ENCODE measurements around the gene NEGR1.

The NEGR1 gene

GRCh38 chr1:71835442-71835813 lies 446.9 kb downstream of the NEGR1 start:
- no peak for DNase-seq

- DNase-seq: no peak
These were observed 447.5 kb downstream of the NEGR1 start for GRCh38 chr1:71834601-71835441.

GRCh38 chr1:71831646-71832045 lies 450.7 kb downstream of the NEGR1 start:
- no peak for DNase-seq

DNA sequence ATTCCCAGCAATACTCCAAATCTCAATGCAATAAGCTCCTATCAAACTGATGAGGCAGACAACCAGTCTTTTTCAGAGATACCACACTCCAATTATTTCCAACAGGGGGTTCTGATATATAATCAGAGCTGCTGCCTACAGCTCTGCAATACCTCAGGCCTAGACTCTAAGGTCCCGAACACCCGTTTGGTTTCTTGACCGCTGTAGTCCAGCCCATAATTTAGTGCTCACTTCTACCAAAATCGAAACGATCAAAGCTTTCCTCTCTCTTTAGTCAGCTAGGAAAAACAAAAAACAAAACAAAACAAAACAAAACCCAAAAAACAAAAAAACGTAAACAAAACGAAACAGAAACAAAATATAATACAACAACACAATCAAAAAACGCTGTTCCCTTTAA lies 453.0 kb downstream of the NEGR1 start:
- no peak for DNase-seq

DNA sequence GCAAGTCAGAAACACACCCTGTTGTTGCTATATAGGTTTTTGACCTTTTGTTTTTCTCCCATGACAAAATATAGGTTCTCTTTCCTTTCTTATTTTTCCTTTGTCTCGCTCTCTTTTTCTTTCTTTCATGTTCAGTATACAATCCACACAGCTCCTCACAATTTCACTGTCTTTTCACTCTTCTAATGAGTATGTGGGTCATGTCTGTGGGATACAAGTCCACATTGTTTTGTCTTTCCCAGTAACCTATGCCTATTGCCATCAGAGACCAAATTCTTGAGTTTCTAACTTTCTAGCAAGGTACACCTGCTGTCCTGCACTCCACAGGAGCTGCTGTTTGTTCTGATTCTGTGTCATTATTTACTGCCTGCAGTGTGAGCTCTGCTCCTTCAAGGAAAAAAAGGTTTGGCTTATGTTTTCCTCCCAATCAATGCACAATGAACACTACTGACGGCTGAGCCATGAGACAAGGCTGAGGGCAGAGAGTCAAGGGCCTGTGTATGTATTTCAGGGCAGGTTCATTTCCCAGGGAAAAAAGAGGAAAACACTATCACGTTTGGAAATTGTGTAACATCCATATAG lies 453.8 kb downstream of the NEGR1 start:
- no peak for DNase-seq

- DNase-seq: no peak
These were observed 458.5 kb downstream of the NEGR1 start for GRCh38 chr1:71823708-71824305.

DNA sequence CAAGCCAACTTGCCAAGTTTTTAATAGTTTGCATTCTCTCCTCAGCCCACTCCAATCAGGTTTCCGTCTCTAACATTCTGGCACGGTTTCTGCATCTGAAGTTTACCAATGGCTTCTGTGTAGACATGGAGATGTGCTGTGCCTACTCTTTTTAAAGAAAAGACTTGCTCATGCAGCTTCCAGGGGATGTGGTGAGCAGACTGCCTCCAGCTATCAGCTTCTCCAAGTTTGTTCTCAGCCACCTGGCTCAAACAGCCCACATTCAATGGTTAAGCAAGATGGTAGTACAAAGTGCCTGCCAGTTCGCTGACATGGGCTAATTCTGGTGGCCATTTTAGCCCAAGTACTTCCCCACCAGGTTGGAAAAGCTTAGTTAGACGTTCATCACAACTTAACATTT lies 465.3 kb downstream of the NEGR1 start:
- DNase-seq: no peak

DNA sequence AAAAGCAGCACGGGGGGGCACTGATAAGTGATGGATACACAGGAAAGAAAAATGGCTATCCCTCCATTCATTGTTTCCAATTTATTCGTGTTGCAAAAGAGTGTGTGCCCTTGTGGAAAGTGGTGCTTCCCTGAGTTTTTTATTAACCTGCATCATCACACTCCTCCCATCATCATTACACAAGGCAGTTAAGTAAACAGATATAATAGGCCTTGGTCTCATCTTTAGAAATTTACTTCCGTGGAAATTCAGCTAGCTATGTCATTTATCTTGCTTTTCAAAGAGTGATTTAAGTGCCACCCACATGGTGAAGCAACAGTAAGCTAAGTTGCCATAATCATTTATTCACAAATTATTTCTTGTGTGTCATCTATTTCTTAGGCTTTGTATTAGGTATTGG lies 473.3 kb downstream of the NEGR1 start:
- no peak for DNase-seq

GRCh38 chr1:71804140-71804539 lies 478.2 kb downstream of the NEGR1 start:
- no peak for DNase-seq

- peak; percentile 85 for DNase-seq
These were observed 486.3 kb downstream of the NEGR1 start for GRCh38 chr1:71796006-71796405.

- DNase-seq: peak; percentile 46
These were observed 490.1 kb downstream of the NEGR1 start for GRCh38 chr1:71792264-71792663.

GRCh38 chr1:71788113-71788512 lies 494.2 kb downstream of the NEGR1 start:
- no peak for DNase-seq

DNA sequence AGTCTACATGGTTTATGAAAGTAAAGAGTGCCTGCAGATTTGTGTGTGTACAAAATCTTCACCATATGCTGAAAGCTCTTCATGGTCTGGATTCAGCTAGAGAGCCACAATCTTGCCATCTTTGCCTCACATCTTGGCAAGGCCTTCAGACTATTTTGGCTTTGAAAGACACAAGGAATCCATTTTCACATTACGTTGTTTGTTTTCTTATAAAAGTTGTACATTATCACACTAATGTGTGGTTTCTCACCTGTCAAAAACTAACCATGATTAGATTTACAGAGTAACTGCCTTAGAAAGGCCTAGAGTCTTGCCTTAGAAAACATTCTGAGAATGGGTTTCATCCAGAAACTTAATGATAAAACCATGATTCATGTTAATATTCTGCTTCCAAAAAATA lies 494.6 kb downstream of the NEGR1 start:
- no peak for DNase-seq

DNA sequence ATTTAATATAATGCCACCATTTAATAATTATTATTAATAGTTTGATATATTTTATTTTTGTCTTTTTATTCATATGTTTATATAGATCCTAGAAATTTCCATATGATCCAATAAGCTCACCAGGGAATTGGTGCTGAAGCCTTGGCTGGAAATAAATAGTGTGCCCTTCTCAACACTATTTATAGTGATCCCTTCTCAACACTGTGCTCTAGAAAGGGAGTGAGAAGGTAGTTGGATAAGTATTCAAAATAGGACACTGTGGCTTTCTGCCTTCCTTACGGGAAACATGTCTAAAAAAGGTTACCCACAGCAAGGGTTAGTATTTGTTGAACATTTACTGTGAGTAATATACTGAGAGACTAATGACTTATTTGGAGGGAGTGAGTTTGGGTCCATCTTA lies 496.1 kb downstream of the NEGR1 start:
- no peak for DNase-seq

DNA sequence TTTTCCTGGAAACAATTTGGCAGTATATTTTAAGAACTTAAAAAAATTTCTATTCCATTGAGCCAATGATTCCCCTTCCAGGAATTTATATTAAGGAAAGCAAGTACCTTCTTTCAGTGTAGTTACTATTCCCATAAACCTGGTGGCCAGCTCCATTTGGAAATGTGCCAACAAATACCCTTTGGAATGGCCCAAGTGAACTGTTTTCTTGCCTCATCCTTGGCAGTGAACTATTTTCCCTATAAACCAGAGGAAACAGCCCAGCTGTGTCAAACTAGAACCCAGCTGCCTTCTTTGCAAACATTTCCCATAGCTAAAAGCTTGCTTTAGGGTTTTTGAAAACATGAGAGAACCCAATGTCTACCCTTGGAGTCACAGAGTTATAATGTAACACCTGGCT lies 496.9 kb downstream of the NEGR1 start:
- no peak for DNase-seq

DNA sequence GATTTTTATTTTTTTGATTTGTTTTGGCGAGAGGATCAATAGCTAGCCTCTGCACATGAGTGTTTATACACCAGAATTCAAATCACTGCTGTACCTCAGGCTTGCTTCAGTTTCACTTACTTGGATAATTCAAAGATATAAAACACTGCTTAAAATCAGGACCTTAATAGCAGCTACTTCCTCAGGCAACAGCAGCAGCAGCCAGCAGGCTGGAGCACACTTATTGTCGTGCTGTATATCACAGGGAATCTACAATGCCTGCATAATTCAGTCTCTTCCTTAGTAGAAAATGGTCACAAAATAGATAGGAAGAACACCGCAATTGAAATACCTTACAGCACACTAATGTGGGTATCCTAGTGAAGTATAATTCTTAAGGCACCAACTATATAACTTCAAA lies 497.3 kb downstream of the NEGR1 start:
- DNase-seq: no peak

DNA sequence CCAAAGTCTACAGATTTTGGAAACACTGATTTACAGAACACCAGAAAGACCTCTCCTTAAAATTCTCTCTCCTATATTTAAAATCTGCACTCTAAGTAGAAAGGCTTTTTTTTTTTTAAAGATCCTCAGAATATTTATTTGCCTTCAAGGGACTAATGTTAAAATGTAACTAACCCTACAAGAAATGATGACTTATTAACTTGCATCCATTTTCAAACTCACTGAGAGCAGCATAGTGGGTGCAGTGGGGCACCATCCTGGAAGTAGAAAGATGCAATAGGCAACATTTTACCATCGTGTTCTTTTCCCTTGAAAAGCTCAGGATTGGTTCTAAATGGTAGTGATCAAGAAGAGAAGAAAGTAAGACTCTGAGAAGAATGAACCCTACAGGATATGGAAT lies 498.1 kb downstream of the NEGR1 start:
- DNase-seq: no peak

- DNase-seq: no peak
These were observed 499.3 kb downstream of the NEGR1 start for GRCh38 chr1:71783071-71783470.

DNA sequence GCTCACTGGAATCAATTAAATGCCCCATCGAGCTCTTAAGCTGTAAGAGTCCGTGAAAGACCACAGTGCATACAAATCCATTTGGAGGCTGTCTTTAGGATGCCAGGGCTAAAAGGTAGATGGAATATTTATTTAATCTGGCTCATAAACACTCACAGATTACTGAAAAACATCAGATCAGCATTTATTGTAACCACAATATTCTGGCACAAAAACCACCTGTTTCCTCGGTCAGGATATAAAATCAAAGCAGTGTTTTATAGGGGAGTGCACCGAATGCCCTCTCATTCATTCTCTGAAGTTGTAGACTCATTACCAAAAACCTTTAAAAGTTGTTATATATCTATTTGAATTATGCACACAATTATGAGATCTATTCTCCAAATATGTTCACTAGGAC lies 500.9 kb downstream of the NEGR1 start:
- no peak for DNase-seq

DNA sequence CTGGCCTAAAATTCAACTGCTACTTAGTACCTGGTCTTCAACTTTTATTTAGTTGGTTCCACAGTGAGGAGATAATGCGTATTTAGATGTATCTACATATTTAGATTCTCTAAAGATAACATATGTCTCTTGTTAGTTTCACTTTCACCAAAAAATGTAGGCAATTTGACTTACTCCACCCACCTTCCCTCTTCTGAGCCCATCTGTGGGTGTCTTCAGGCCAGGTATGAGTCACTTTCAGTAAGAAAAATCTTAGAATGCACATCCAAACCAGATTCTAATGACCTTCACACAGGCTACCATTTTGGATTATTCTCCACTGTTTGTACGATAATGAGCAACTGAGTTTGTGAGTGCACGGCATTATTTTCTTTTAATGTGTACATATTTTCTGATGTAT lies 501.7 kb downstream of the NEGR1 start:
- no peak for DNase-seq

GRCh38 chr1:71778940-71779339 lies 503.4 kb downstream of the NEGR1 start:
- no peak for DNase-seq

DNA sequence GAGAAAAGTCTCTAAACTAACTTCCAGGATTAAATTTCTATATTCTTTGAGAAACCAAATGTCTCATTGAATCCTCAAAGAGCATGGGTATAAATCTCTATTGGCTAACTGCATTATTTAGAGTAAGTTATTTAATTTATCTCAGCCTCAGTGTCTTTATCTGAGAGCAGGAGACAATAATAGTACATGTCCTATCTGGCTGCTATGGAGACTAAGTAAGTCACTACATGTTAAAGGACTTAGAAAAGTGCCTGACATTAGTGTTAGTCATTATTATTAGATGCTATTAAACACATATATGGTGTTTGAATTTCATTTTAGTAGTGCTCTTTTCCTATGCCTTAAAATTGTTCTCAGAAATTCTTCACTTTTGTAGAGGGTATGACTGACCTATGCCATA lies 505.2 kb downstream of the NEGR1 start:
- no peak for DNase-seq

DNA sequence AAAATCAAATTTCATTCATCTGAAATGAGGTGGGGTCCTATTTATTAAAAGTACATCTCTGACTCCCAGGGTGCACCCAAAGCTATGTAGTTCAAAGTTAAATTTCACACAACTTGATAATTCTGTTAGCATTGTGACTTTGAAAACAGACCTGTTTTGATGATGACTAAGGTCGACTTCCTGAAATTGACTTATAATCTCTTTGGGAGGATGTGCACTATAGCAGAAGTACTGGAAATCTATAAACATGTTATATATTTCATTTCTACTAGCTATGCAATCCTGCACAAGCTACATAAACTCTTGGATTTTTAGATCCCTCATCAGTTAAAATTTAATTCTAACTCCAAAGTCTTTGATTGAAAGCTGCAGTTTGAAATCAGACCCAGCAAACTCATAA lies 507.6 kb downstream of the NEGR1 start:
- no peak for DNase-seq

DNA sequence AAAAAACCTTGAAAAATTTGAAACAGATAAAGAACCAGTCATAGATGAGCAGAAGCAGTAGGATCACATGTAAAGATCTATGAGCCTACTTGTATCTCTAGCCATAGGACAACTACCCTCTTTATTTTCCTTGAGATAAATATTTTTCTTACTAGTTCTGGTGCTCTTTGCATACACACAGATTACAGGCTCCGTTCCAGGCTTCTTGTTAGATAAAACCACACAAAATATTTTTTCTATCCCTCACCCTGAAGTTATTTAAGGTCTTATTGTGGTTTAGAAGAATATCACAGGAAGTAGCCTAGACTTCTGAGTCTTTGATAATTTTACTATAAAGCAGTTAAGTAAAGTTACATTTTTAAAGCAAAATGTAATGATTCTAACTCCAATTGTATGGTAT lies 512.2 kb downstream of the NEGR1 start:
- DNase-seq: no peak

DNA sequence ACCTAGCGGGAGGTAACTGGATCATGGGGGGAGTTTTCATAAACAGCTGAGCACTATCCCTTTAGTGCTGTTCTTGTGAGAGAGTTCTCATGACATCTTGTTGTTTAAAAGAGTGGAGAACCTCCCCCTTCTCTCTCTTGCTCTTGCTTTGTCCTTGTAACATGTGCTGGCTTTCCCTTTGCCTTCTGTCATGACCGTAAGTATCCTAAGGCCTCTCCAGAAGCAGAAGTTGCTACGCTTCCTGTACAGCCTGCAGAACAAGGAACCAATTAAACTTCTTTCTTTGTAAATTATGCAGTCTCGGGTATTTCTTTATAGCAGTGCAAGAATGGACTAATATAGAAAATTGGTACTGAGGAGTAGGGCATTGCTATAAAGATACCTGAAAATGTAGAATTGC lies 515.6 kb downstream of the NEGR1 start:
- DNase-seq: no peak
